B cell (primary cell): ENCODE results near the gene WWTR1. TPM values are rescaled to one million over a fixed set of nuclear protein-coding genes. Genes with fewer than 3 reads are reported as not detected.

Source experiments
- ATAC-seq: fragments of 200-7000 bp; cut with Tn5 transposase; one replicate; pipeline ENCODE4 v1.10.0; 2021; ENCODE audit warnings: low read depth, mild to moderate bottlenecking, moderate number of reproducible peaks, moderate library complexity
- CTCF ChIA-PET: fragments of 350-600 bp; sonication (Branson Sonifier 250); formaldehyde crosslinking; loops from one replicate; lab custom pipeline; 2021; ENCODE audit warnings: antibody characterized with exemption, inconsistent platforms; lab: Charles Lee
- POLR2A ChIA-PET: fragments of 350-600 bp; sonication (Branson Sonifier 250); formaldehyde crosslinking; loops from one replicate; lab custom pipeline; 2021; ENCODE audit warnings: antibody characterized with exemption; lab: Charles Lee
- DNase-seq: peaks from one replicate; pipeline ENCODE4 v3.0.0; 2013
- H2AFZ ChIP-seq: 2 replicates; pipeline ENCODE4 v1.6.1; 2012; ENCODE audit warnings: mild to moderate bottlenecking, low read depth, low read length; ENCODE audit not compliant: insufficient read depth, poor library complexity, severe bottlenecking
- H3K27ac ChIP-seq, 2 donors: 1 replicate in 1 of 2; 2 replicates in 1 of 2; pipeline ENCODE4 v1.5.1; 2012 to 2013; ENCODE audit warnings: low read length in 2 of 2, mild to moderate bottlenecking in 2 of 2, moderate library complexity in 1 of 2
- H3K27me3 ChIP-seq, 4 experiments: fragments of 200-600 bp in 1 of 4; sonication (generic) in 1 of 4; replicated peaks in 1 of 4; 1 replicate in 2 of 4; 2 replicates in 2 of 4; pipeline versions ENCODE4 v1.6.1 to v1.7.0; 2013 to 2016; ENCODE audit warnings: low read length in 3 of 4, mild to moderate bottlenecking in 2 of 4, mixed read lengths in 1 of 4, moderate library complexity in 1 of 4; ENCODE audit not compliant: insufficient read depth in 4 of 4, control insufficient read depth in 3 of 4; ENCODE audit errors: control extremely low read depth in 1 of 4
- H3K36me3 ChIP-seq, 2 experiments: replicated peaks in 1 of 2; 1 replicate in 1 of 2; 2 replicates in 1 of 2; pipeline versions ENCODE4 v1.6.1 to v1.7.1; 2013; ENCODE audit warnings: low read length in 1 of 2; ENCODE audit not compliant: insufficient read depth in 2 of 2, control insufficient read depth in 1 of 2; ENCODE audit errors: control extremely low read depth in 1 of 2, extremely low read depth in 1 of 2
- H3K4me1 ChIP-seq, 2 donors: fragments of 200-600 bp in 1 of 2; sonication (generic) in 1 of 2; 1 replicate in 1 of 2; 2 replicates in 1 of 2; pipeline versions ENCODE4 v1.5.1 to v1.6.1; 2013 to 2017; ENCODE audit warnings: low read length in 2 of 2; ENCODE audit not compliant: control insufficient read depth in 2 of 2, insufficient read depth in 2 of 2
- H3K4me2 ChIP-seq: replicated peaks from 2 replicates; pipeline ENCODE3; 2012; ENCODE audit warnings: mild to moderate bottlenecking, low read depth, low read length; ENCODE audit not compliant: poor library complexity, severe bottlenecking
- H3K4me3 ChIP-seq, 5 experiments: fragments of 200-600 bp in 1 of 5; sonication (generic) in 1 of 5; 1 replicate in 3 of 5; 2 replicates in 2 of 5; pipeline versions ENCODE4 v1.5.1 to v1.7.0; 2011 to 2016; ENCODE audit warnings: low read length in 4 of 5, mild to moderate bottlenecking in 4 of 5, low read depth in 2 of 5, control low read depth in 1 of 5, moderate library complexity in 1 of 5; ENCODE audit not compliant: insufficient read depth in 1 of 5; ENCODE audit errors: control extremely low read depth in 1 of 5, extremely low read depth in 1 of 5
- H3K79me2 ChIP-seq: fragments of 200-600 bp; sonication (generic); one replicate; pipeline ENCODE4 v1.6.0; 2016; ENCODE audit warnings: low read length; ENCODE audit not compliant: control insufficient read depth, insufficient read depth
- H3K9ac ChIP-seq: fragments of 200-600 bp; sonication (generic); 2 replicates; pipeline ENCODE4 v1.6.1; 2017; ENCODE audit warnings: mild to moderate bottlenecking, low read length, moderate library complexity
- H3K9me3 ChIP-seq, 3 donors: one replicate each; pipeline versions ENCODE4 v1.6.1 to v1.7.1; 2013; ENCODE audit warnings: low read length in 2 of 3; ENCODE audit not compliant: control insufficient read depth in 2 of 3, insufficient read depth in 1 of 3; ENCODE audit errors: control extremely low read depth in 1 of 3
- H4K20me1 ChIP-seq: 2 replicates; pipeline ENCODE4 v1.6.0; 2012; ENCODE audit warnings: mild to moderate bottlenecking, low read length; ENCODE audit not compliant: insufficient read depth, control insufficient read depth, poor library complexity, severe bottlenecking
- H3K27ac Mint-ChIP-seq: one replicate; pipeline ENCODE4 v1.8.0; 2021; ENCODE audit warnings: mixed read lengths
- H3K27me3 Mint-ChIP-seq: one replicate; pipeline ENCODE4 v1.8.0; 2021; ENCODE audit warnings: mixed read lengths
- H3K4me1 Mint-ChIP-seq: one replicate; pipeline ENCODE4 v1.8.0; 2021; ENCODE audit warnings: mixed read lengths
- H3K4me3 Mint-ChIP-seq: one replicate; pipeline ENCODE4 v1.8.0; 2021; ENCODE audit warnings: mixed read lengths
- H3K9me3 Mint-ChIP-seq: one replicate; pipeline ENCODE4 v1.8.0; 2022; ENCODE audit warnings: mixed read lengths; ENCODE audit not compliant: insufficient read depth
- CTCF ChIP-seq: fragments of 200-600 bp; IDR thresholded peaks from one replicate; pipeline ENCODE4 v1.8.0; 2022; ENCODE audit warnings: antibody characterized with exemption, mild to moderate bottlenecking
- EZH2 ChIP-seq: IDR thresholded peaks from 2 replicates; pipeline ENCODE4 v1.6.1; 2012; ENCODE audit warnings: borderline replicate concordance, low read depth, mild to moderate bottlenecking, moderate library complexity, low read length; ENCODE audit not compliant: insufficient read depth, poor library complexity, severe bottlenecking
- WGBS: methylation state at CpG from one replicate; pipeline ENCODE4 v1.1.5; 2013; ENCODE audit warnings: missing lambda C conversion rate; ENCODE audit not compliant: insufficient coverage; 5-methylcytosine and 5-hydroxymethylcytosine counted together
- intact Hi-C: fragments of 100-400 bp; cut with micrococcal nuclease; formaldehyde crosslinking; loops from one replicate; pipeline ENCODE4 v1.10.0; 2022
- polyA plus RNA-seq: library from polyadenylated mRNA; depleted of rRNA; stranded (reverse); fragments of >200 nt; gene quantifications from 2 replicates; pipeline ENCODE4 v1.2.3, GENCODE V29; 2012
- total RNA-seq, 2 donors: library from RNA; stranded (reverse); fragments of 120-200 nt in 1 of 2; gene quantifications; 1 replicate in 1 of 2; 2 replicates in 1 of 2; pipeline versions ENCODE4 v1.2.3 to v1.2.4, GENCODE V29; 2013 to 2022

Gene WWTR1
- total and polyA plus RNA-seq, 2 donors (not counting 1 experiment from before 2014, with no cell fraction given) = 0.79 to 2.3 TPM

GRCh38 chr3:149620291-149621020 lies 37.4 kb downstream of the WWTR1 start:
- intact Hi-C loops = no loop called here
- H3K9me3 ChIP-seq = no peaks in the 10 kb centered on the region
- H3K27me3 Mint-ChIP-seq = peaks cover 18% of the 10 kb centered on the region
- no peaks in the 10 kb centered on the region for H3K4me1 ChIP-seq
- H3K9ac ChIP-seq = no peak overlapping the region
- ChIA-PET CTCF (no interaction called here), POLR2A (no interaction called here)
- H2AFZ ChIP-seq = no peak overlapping the region
- TF ChIP-seq EZH2 (no peak), CTCF (no peak)
- H3K27ac Mint-ChIP-seq = no peak overlapping the region
- ATAC-seq (no peak), DNase-seq (no peak)
- H3K9me3 Mint-ChIP-seq = no peaks in the 10 kb centered on the region
- no peaks in the 10 kb centered on the region for H3K4me1 Mint-ChIP-seq
- no peaks in the 10 kb centered on the region for H3K79me2 ChIP-seq
- no peaks in the 10 kb centered on the region for H4K20me1 ChIP-seq
- no peak overlapping the region for H3K4me3 Mint-ChIP-seq
- no peak overlapping the region for H3K4me3 ChIP-seq
- no peaks in the 10 kb centered on the region for H3K27me3 ChIP-seq
- H3K4me2 ChIP-seq = no peak overlapping the region
- no peaks in the 10 kb centered on the region for H3K36me3 ChIP-seq
- H3K27ac ChIP-seq = no peak overlapping the region
- WGBS = 86% methylated on average over 1 of the region's 1 CpG

- Mint-ChIP-seq H3K4me1 (no peaks in the 10 kb centered on the region), H3K27me3 (peaks cover 15% of the 10 kb centered on the region), H3K9me3 (no peaks in the 10 kb centered on the region), H3K4me3 (no peak overlapping the region), H3K27ac (no peak overlapping the region)
- H3K27ac ChIP-seq = no peak overlapping the region
- ChIA-PET CTCF (no interaction called here), POLR2A (no interaction called here)
- WGBS = 100% methylated on average over 1 of the region's 4 CpGs
- H3K4me2 ChIP-seq = no peak overlapping the region
- intact Hi-C loops = no loop called here
- no peaks in the 10 kb centered on the region for H3K36me3 ChIP-seq
- H4K20me1 ChIP-seq = no peaks in the 10 kb centered on the region
- H3K9ac ChIP-seq = no peak overlapping the region
- ATAC-seq (no peak), DNase-seq (no peak)
- TF ChIP-seq EZH2 (no peak), CTCF (no peak)
- H3K9me3 ChIP-seq = no peaks in the 10 kb centered on the region
- H2AFZ ChIP-seq = no peak overlapping the region
- no peaks in the 10 kb centered on the region for H3K4me1 ChIP-seq
- no peaks in the 10 kb centered on the region for H3K27me3 ChIP-seq
- no peaks in the 10 kb centered on the region for H3K79me2 ChIP-seq
- no peak overlapping the region for H3K4me3 ChIP-seq
Measured at GRCh38 chr3:149619136-149619535, 38.7 kb downstream of the WWTR1 start.
